GM18867 (cell line): ENCODE results near the gene TAF6.
A peak's percentile ranks its signal among the peaks of the same experiment; 100 is the strongest.
"Not testable (repeated sequence)": the region's sequence is repeated elsewhere in the genome, so short reads cannot be mapped to it uniquely, and the experiment has no call there.

ENCODE experiments used
- ATAC-seq: cut with Tn5 transposase; IDR thresholded peaks from one replicate; pipeline ENCODE4 v1.9.1; 2021; ENCODE audit warnings: mild to moderate bottlenecking, moderate library complexity; ENCODE audit not compliant: unreplicated experiment

The TAF6 gene

GRCh38 chr7:100152937-100153666, 33.9 kb upstream of the TAF6 start:
- ATAC-seq: no peak

GRCh38 chr7:100152404-100152803, 33.2 kb upstream of the TAF6 start:
- ATAC-seq: no peak

- peak; percentile 97 for ATAC-seq
These were observed 29.6 kb upstream of the TAF6 start, which contains the start of gene LAMTOR4 for GRCh38 chr7:100148559-100149328. LAMTOR4 (plus strand) TSS chr7:100148918; CDS start chr7:100148973, 55 bp downstream.

- ATAC-seq: no peak
These were observed 29.0 kb upstream of the TAF6 start for GRCh38 chr7:100148225-100148558.

GRCh38 chr7:100147278-100147677, 28.1 kb upstream of the TAF6 start:
- no peak for ATAC-seq

DNA sequence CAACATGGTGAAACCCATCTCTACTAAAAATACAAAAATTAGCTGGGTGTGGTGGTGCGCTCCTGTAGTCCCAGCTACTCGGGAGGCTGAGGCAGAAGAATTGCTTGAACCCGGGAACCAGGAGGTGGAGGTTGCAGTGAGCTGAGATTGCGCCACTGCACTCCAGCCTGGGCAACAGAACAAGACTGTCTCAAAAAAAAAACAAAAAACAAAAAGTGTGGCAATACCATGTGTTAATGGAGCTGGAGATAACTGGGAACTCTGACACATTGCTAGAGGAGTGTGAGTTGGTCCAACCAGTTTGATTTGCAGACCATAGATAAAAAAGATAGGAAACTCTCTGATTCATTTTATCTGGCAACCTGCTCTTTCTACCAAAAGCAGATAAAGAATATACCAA, 27.2 kb upstream of the TAF6 start:
- ATAC-seq: not testable (repeated sequence)

DNA sequence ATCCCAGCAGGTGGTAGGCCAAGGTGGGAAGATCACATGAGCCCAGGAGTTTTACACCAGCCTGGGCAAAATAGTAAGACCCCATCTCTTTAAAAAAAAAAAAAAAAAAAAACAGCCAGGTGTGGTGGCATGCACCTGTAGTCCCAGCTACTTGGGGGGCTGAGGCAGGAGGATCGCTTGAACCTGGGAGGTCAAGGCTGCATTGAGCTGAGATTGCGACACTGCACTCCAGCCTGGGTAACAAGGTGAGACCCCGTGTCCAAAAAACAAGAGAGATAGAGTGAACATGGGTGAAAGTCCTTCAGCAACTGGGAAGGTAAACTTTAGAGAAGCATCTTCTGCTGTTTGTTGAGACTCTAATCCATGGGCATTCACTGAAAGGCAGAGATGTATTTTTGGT, 23.3 kb upstream of the TAF6 start:
- no peak for ATAC-seq

GRCh38 chr7:100141555-100141949, 22.4 kb upstream of the TAF6 start:
- ATAC-seq: no peak

GRCh38 chr7:100137851-100138760, 18.9 kb upstream of the TAF6 start:
- ATAC-seq: no peak

DNA sequence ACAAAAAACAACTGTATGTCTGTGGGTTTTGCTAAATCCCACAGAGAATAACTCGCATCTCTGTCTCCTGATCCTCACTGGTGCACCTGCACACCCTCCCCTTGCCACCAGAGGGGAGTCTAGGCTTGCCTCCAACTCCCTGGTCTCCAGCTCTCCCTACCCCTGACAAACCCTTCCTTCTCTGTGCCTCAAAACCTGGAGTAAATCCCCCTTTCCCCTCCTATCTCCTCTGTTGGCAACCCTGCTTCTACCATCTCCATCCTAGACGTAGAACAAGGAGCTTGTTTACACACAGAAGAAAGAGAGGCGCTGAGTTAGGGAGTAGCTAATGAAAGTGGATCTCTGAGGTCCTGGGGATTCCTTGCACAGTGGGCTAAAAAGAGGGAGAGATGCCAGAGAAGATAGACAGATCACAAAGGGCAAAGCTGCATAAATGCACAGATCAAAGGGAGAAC, 13.6 kb upstream of the TAF6 start:
- peak; percentile 72 for ATAC-seq

- no peak for ATAC-seq
These were observed 13.0 kb upstream of the TAF6 start for GRCh38 chr7:100132126-100132525.

GRCh38 chr7:100130608-100131453, 11.7 kb upstream of the TAF6 start:
- ATAC-seq: no peak

- not testable (repeated sequence) for ATAC-seq
These were observed 11.1 kb upstream of the TAF6 start for GRCh38 chr7:100130220-100130607.

GRCh38 chr7:100128637-100128963, 9.4 kb upstream of the TAF6 start:
- ATAC-seq: no peak

DNA sequence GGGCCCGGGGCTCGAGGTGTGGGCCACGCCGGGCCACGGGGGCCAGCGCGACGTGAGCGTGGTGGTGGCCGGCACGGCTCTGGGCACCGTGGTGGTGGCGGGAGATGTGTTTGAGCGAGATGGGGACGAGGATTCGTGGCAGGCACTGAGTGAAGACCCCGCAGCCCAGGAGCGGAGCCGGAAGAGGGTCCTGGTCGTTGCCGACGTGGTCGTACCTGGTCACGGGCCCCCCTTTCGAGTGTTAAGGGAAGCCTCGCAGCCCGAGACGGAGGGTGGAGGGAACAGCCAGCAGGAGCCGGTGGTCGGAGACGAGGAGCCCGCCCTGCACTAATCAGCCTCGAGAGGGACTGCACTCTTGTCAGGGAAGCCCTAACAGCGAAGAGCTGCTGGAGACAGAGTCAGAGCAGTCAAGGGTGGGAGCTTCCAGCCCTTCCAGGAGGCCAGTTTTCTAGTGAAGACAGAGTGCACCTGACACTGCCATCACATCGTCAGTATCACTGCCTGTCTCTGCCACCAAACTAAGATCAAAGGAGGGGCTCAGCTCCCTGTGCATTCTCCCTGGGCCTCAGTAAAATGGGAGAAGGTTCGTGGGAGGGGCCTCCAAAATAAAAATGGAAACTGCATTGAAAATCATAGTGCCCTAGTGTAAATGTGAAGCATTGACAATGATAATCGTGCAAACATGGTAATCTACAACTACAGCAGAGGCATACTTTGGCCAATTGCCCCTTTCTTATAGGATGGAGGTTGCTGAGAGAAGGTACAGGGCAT, 8.9 kb upstream of the TAF6 start:
- no peak for ATAC-seq

DNA sequence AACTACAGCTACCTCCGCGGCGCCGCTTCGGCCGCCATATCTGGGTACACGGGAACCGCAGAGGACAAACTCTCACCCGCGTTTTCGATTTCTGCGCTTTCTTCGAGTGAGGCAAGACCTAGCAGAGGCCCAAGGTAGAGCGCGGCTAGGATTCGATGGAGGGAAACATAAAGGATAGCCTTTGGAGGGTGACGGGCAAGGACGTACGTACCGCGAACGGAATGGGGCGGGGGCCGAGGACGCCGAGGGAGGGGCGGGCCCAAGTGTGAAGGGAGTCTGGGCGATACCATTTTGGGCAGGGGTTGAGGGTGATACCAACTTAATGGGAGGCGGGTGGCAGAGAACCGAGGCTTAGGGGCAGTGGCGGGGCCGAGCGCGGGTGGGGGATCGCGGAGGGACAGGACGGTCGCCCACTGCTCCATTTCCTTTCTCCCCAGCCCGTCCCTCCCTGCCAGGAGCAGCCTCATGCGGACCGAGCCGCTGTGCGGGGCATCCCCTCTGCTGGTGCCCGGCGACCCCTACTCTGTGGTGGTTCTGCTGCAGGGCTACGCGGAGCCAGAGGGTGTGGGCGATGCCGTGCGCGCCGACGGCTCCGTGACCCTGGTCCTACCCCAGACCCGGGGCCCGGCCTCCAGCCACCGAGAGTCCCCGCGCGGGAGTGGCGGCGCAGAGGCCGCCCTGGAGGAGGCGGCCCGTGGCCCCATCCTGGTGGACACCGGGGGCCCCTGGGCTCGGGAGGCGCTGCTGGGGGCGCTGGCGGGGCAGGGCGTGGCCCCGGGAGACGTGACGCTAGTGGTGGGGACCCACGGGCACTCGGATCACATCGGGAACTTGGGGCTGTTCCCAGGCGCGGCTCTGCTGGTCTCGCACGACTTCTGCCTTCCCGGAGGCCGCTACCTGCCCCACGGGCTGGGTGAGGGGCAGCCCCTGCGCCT, 8.0 kb upstream of the TAF6 start, which contains the start of gene MBLAC1:
TSS of gene MBLAC1 (plus strand) at position 37 of the 935 bp plus-strand sequence. CDS start at position 466, 429 bp downstream.
- peak; percentile 69 for ATAC-seq

DNA sequence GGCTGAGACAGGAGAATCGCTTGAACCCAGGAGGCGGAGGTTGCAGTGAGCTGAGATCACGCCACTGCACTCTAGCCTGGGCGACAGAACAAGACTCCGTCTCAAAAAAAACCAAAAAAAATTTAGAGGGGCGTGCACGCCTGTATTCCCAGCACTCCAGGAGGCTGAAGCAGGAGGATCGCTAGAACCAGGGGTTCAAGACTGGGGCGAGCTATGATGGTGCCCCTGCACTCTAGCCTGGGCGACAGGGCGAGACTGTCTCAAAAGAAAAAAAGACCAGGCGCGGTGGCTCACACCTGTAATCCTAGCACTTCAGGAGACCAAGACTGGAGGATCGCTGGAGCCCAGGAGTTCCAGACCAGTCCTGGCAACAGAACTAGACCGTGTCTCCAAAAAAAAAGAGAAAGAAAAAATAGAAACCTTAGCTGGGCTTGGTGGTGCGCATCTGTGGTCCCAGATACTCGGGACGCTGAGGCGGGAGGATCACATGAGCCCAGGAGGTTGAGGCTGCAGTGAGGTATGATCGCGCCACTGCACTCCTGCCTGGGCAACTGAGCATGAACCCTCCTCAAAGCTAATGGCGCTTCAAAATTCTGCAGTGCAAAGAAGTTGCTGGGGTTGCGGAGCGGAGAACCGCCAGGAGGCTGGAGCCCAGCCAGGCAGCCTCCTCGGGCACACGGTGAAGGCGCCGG, 7.2 kb upstream of the TAF6 start:
- no peak for ATAC-seq
